CD4-positive, CD25-positive, alpha-beta regulatory T cell (primary cell): ENCODE data around the gene SPATC1L. TPM values are rescaled to one million over a fixed set of nuclear protein-coding genes. Genes with fewer than 3 reads are reported as not detected.
"Not testable (repeated sequence)": the region's sequence is repeated elsewhere in the genome, so short reads cannot be mapped to it uniquely, and the experiment has no call there.

Experiments used
- ATAC-seq, 2 donors: fragments of 150-1000 bp; cut with Tn5 transposase; one replicate each; pipeline ENCODE4 v1.10.0; 2021; ENCODE audit warnings: low read depth in 2 of 2, moderate number of reproducible peaks in 2 of 2, moderate library complexity in 1 of 2
- DNase-seq, 3 donors: peaks; one replicate each; pipeline versions ENCODE4 v3.0.0 to v3.0.0-alpha.2; 2012 to 2022; ENCODE audit warnings: mixed read lengths in 1 of 3
- H3K27ac ChIP-seq: one replicate; pipeline ENCODE4 v1.7.0; 2013; ENCODE audit warnings: mild to moderate bottlenecking, low read length; ENCODE audit not compliant: insufficient read depth, poor library complexity, severe bottlenecking
- H3K27me3 ChIP-seq: one replicate; pipeline ENCODE4 v1.7.0; 2013; ENCODE audit warnings: low read length; ENCODE audit not compliant: control insufficient read depth, insufficient read depth
- H3K36me3 ChIP-seq: one replicate; pipeline ENCODE4 v1.7.0; 2013; ENCODE audit warnings: mild to moderate bottlenecking, low read length, moderate library complexity; ENCODE audit not compliant: control insufficient read depth, insufficient read depth
- H3K4me1 ChIP-seq: 2 replicates; pipeline ENCODE4 v1.7.0; 2013; ENCODE audit warnings: mild to moderate bottlenecking, low read length; ENCODE audit not compliant: insufficient read depth, control insufficient read depth, poor library complexity, severe bottlenecking
- H3K4me3 ChIP-seq: one replicate; pipeline ENCODE4 v1.7.0; 2013; ENCODE audit warnings: low read depth, mild to moderate bottlenecking, low read length, moderate library complexity
- H3K9me3 ChIP-seq, 2 experiments: 1 replicate in 1 of 2; 2 replicates in 1 of 2; pipeline ENCODE4 v1.7.0; 2013; ENCODE audit warnings: low read length in 2 of 2, mild to moderate bottlenecking in 1 of 2, moderate library complexity in 1 of 2; ENCODE audit not compliant: control insufficient read depth in 2 of 2
- H3K27ac Mint-ChIP-seq, 3 donors: one replicate each; pipeline ENCODE4 v1.8.0; 2020 to 2022; ENCODE audit warnings: mild to moderate bottlenecking in 3 of 3, mixed read lengths in 3 of 3, moderate library complexity in 2 of 3
- H3K27me3 Mint-ChIP-seq: one replicate; pipeline ENCODE4 v1.8.0; 2022; ENCODE audit warnings: mild to moderate bottlenecking, mixed read lengths
- H3K36me3 Mint-ChIP-seq: one replicate; pipeline ENCODE4 v1.8.0; 2020; ENCODE audit warnings: mixed read lengths
- H3K4me1 Mint-ChIP-seq, 4 donors: one replicate each; pipeline ENCODE4 v1.8.0; 2020 to 2022; ENCODE audit warnings: mixed read lengths in 4 of 4, mild to moderate bottlenecking in 1 of 4
- H3K4me3 Mint-ChIP-seq, 4 donors: one replicate each; pipeline ENCODE4 v1.8.0; 2020 to 2022; ENCODE audit warnings: mild to moderate bottlenecking in 4 of 4, mixed read lengths in 4 of 4, moderate library complexity in 3 of 4
- H3K9me3 Mint-ChIP-seq, 7 donors: one replicate each; pipeline ENCODE4 v1.8.0; 2020 to 2022; ENCODE audit warnings: mixed read lengths in 7 of 7, mild to moderate bottlenecking in 3 of 7, moderate library complexity in 2 of 7
- polyA plus RNA-seq, 4 donors: library from polyadenylated mRNA; unstranded; fragments of 300-500 nt; fragmentation: Illumina TruSeq; gene quantifications; one replicate each; pipeline ENCODE4 v1.2.3, GENCODE V29; 2021
- total RNA-seq: library from RNA; stranded (reverse); gene quantifications from one replicate; pipeline ENCODE4 v1.2.3, GENCODE V29; 2022

The SPATC1L gene
- total and polyA plus RNA-seq, 5 donors from 2014 or later = 1.7 to 9.2 (median 6.0) TPM

DNA sequence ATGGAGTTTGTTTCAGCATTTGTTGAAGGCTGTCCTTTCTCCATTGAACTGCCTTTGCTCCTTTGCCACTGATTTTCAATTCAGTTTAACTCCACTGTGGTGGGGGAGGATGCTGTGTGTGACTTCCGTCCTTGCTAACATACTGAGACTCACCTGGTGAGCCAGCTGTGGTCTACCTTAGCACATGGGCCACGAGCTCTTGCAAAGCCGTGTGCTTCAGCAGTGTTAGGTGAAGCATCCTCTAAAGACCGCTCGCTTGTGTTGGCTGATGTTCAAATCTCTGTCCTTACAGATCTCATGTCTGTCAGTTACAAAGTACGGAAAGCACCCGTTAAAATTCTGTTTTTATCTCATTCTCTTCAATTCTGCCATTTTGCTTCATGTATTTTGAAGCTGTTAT lies 3.6 kb upstream of the SPATC1L start:
- Histone ChIP-seq H3K4me1 (peaks cover 10% of the 10 kb centered on the region), H3K4me3 (no peak overlapping the region), H3K27ac (no peak overlapping the region), H3K27me3 (no peaks in the 10 kb centered on the region), H3K9me3 (no peaks in the 10 kb centered on the region), H3K36me3 (no peaks in the 10 kb centered on the region)
- H3K9me3 Mint-ChIP-seq = no peaks in the 10 kb centered on the region
- H3K27ac Mint-ChIP-seq = no peak overlapping the region
- ATAC-seq (no peak), DNase-seq (no peak)
- H3K27me3 Mint-ChIP-seq = no peaks in the 10 kb centered on the region
- H3K36me3 Mint-ChIP-seq = no peaks in the 10 kb centered on the region
- H3K4me3 Mint-ChIP-seq = peak overlapping the region in 1 of 4 donors; percentile 41
- H3K4me1 Mint-ChIP-seq = peaks cover 0 to 13% (median 5%) of the 10 kb centered on the region in 4 donors

DNA sequence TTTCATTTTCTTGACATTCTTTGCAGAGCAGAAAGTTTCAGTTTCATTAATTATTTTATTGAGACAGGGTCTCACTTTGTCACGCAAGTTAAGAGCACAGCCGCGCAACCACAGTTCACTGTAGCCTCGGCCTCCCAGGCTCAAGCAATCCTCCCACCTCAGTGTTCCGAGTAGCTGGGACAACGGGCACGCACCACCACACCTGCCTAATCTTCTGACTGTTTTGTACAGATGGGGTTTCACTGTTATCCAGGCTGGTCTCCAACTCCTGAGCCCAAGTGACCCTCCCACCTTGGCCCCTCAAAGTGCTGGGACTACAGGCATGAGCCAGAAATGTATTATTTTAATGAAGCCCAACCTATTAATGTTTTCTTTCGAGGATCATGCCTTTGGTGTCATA lies 3.0 kb upstream of the SPATC1L start:
- H3K36me3 ChIP-seq = no peaks in the 10 kb centered on the region
- no peaks in the 10 kb centered on the region for H3K27me3 ChIP-seq
- ATAC-seq (no peak), DNase-seq (no peak)
- peaks cover 0 to 15% (median 5%) of the 10 kb centered on the region in 4 donors for H3K4me1 Mint-ChIP-seq
- H3K9me3 ChIP-seq = no peaks in the 10 kb centered on the region
- peaks cover 10% of the 10 kb centered on the region for H3K4me1 ChIP-seq
- peak overlapping the region in 1 of 3 donors; percentile 48 for H3K27ac Mint-ChIP-seq
- H3K27ac ChIP-seq = no peak overlapping the region
- H3K36me3 Mint-ChIP-seq = no peaks in the 10 kb centered on the region
- no peak overlapping the region for H3K4me3 ChIP-seq
- no peaks in the 10 kb centered on the region for H3K27me3 Mint-ChIP-seq
- H3K9me3 Mint-ChIP-seq = no peaks in the 10 kb centered on the region
- no peak overlapping the region for H3K4me3 Mint-ChIP-seq

DNA sequence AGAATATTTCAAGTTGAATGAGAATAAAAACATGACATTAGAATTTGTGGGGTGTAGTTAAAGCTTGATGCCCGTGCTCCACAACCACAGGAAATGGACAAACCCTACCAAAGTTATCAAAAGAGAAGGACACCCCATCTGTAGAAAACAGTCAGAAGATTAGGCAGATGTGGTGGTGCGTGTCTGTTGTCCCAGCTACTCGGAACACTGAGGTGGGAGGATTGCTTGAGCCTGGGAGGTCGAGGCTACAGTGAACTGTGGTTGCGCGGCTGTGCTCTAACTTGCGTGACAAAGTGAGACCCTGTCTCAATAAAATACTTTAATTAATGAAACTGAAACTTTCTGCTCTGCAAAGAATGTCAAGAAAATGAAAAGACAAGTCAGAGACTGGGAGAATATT lies 1.5 kb upstream of the SPATC1L start:
- no peak for ATAC-seq
- Mint-ChIP-seq H3K36me3 (no peaks in the 10 kb centered on the region), H3K27me3 (no peaks in the 10 kb centered on the region), H3K4me1 (peaks cover 0 to 15% (median 5%) of the 10 kb centered on the region in 4 donors), H3K27ac (peak overlapping the region in 1 of 3 donors; percentile 88), H3K4me3 (peak overlapping the region; percentile 46 to 90 (median 78)), H3K9me3 (no peaks in the 10 kb centered on the region)
- Histone ChIP-seq H3K27me3 (no peaks in the 10 kb centered on the region), H3K4me3 (no peak overlapping the region), H3K9me3 (no peaks in the 10 kb centered on the region), H3K4me1 (peaks cover 10% of the 10 kb centered on the region), H3K27ac (no peak overlapping the region), H3K36me3 (no peaks in the 10 kb centered on the region)
- DNase-seq = no peak

DNA sequence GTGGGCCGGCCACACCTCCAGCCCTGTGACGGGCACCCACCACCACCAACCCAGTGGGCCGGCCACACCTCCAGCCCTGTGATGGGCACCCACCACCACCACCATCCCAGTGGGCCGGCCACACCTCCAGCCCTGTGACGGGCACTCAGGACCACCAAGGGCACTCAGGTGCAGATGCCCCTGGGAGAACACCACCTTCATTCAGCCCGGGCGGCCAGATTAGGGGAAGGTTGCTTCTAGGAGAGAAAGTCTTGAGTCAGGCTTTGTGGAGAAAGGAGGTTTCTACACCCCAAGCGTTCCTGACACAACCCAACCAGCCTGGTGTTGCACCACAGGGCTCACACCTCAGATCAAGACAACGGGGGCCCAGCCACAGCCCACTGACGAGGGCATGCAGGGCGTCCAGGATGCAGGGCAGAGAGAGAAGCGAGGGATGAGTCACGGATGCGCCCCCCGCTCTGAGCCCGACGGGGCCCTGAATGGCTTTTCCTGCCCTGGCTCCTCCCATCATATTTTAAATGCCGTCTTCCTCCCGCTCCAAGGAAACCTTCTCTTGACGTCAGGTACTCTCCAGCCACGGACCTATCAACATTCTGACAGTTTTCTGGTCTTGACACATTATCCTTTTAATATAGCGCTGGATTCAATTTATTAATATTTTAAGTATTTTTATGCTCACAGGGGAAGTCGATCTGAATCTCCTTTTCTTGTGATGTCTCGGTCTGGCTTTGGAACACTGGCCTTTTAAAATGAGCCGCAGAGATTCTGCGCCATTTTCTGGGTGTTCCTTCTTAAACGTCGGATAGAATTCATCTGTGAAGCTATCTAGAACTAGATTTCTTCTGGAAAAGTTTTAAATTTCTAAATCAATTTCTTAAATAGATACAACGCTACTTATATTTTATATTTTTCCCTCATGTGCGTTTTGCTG lies 631 bp upstream of the SPATC1L start:
- Histone ChIP-seq H3K4me1 (peaks cover 10% of the 10 kb centered on the region), H3K27ac (peak overlapping the region; percentile 86), H3K4me3 (peak overlapping the region; percentile 62), H3K36me3 (no peaks in the 10 kb centered on the region), H3K9me3 (no peaks in the 10 kb centered on the region), H3K27me3 (no peaks in the 10 kb centered on the region)
- ATAC-seq (peak; percentile 66 to 69), DNase-seq (peak; percentile 63 to 77 (median 73))
- Mint-ChIP-seq H3K27ac (peak overlapping the region in 2 of 3 donors; percentile 48 to 88), H3K4me1 (peaks cover 0 to 15% (median 5%) of the 10 kb centered on the region in 4 donors), H3K36me3 (no peaks in the 10 kb centered on the region), H3K27me3 (no peaks in the 10 kb centered on the region), H3K9me3 (no peaks in the 10 kb centered on the region), H3K4me3 (peak overlapping the region; percentile 69 to 90 (median 88))

DNA sequence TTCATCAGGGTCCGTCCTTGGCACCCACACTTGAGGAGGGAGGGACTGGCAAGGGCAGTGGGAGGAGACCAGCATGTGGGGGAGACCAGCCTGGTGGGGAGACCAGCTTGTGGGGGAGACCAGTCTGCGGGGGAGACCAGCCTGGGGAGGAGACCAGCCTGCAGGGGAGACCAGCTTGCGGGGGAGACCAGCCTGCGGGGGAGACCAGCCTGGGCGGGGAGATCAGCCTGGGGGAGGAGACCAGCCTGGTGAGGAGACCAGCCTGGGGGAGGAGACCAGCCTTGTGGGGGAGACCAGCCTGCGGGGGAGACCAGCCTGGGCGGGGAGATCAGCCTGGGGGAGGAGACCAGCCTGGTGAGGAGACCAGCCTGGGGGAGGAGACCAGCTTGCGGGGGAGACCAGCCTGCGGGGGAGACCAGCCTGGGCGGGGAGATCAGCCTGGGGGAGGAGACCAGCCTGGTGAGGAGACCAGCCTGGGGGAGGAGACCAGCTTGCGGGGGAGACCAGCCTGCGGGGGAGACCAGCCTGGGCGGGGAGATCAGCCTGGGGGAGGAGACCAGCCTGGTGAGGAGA lies 836 bp downstream of the SPATC1L start:
- H3K36me3 ChIP-seq, H3K27me3 Mint-ChIP-seq, DNase-seq, H3K4me3 ChIP-seq, H3K36me3 Mint-ChIP-seq, H3K9me3 ChIP-seq, H3K27me3 ChIP-seq, H3K9me3 Mint-ChIP-seq, ATAC-seq, H3K27ac Mint-ChIP-seq: not testable (repeated sequence)
- peaks cover 10% of the 10 kb centered on the region for H3K4me1 ChIP-seq
- peak overlapping the region; percentile 86 for H3K27ac ChIP-seq
- Mint-ChIP-seq H3K4me3 (peak overlapping the region in 2 of 4 donors; percentile 23 to 70), H3K4me1 (peaks cover 0 to 15% (median 5%) of the 10 kb centered on the region in 4 donors)

DNA sequence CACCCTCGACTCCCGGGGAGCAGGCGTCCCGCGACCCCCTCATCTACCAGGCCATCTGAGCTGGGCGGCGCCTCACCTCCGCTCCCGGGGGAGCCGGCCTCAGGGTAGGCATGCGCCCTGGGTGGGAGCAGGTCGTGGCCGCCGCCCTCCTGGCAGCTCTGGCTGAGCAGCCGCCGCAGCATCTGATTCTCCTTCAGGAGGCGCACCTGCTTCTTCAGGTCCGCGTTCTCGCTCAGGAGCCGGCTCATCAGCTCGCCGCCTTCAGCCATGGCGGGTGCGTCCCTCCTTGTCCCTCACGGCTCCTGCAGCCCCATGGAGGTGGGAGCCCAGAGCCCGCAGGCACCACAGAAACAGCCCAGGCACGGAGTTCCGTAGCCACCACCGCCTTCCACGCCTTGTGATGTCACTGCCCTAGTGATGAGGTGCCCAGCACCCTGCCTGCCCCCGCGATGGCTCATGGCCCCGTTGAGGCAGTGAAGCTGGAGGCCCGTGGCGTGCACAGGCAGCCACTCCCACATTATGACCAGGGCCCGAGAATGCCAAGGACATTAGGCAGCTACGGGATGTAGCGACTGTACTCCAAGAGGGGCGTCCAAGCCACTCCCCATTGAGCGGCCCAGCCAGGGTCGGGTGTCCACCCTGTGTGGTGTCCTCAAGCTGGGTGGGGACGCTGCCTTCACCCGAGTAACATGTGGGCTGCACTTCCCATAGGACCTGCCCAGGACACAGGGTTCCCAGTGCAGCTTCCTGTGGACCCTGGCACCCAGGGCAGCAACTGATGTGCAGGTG lies 1.5 kb downstream of the SPATC1L start:
- Histone ChIP-seq H3K4me3 (no peak overlapping the region), H3K27me3 (no peaks in the 10 kb centered on the region), H3K9me3 (no peaks in the 10 kb centered on the region), H3K4me1 (peaks cover 10% of the 10 kb centered on the region), H3K36me3 (no peaks in the 10 kb centered on the region), H3K27ac (no peak overlapping the region)
- Mint-ChIP-seq H3K9me3 (peaks cover 0 to 2% (median 0%) of the 10 kb centered on the region in 7 donors), H3K27ac (no peak overlapping the region), H3K4me1 (peaks cover 0 to 15% (median 4%) of the 10 kb centered on the region in 4 donors), H3K4me3 (peak overlapping the region in 3 of 4 donors; percentile 22 to 70 (median 23)), H3K27me3 (peaks cover under 1% of the 10 kb centered on the region), H3K36me3 (no peaks in the 10 kb centered on the region)
- ATAC-seq (no peak), DNase-seq (no peak)

DNA sequence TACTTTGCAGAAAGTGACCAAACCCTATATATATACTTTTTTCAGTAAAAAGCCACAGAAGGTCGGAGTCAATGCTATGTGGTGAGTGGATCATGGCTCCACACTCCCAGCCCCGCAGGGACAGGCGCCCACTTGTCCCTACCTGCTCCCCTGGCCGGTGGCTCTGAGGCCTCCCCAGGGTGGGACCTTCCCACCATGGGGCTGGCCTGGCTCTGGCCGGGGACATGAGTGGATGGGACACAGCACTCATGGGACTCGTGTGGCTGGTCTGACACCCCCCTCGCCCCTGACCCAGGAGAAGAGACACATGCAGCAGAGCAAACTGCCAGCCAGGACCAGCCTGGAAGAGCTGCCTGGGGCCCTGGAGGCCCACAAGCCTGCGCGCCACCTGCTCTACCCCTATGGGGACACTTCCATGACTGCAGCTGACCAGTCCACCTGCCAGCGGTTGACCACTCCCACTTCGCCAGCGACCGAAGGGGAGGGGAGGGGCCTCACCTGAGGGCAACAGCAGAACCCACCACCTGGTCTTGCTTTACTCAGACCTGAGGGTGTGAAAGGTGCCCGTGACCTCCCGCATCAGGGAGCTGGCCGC lies 2.2 kb downstream of the SPATC1L start:
- H3K4me1 Mint-ChIP-seq = peaks cover 0 to 15% (median 4%) of the 10 kb centered on the region in 4 donors
- DNase-seq = no peak
- H3K9me3 ChIP-seq = no peaks in the 10 kb centered on the region
- no peak overlapping the region for H3K27ac Mint-ChIP-seq
- no peaks in the 10 kb centered on the region for H3K36me3 ChIP-seq
- H3K36me3 Mint-ChIP-seq = no peaks in the 10 kb centered on the region
- H3K4me3 ChIP-seq = no peak overlapping the region
- peaks cover 4% of the 10 kb centered on the region for H3K27me3 Mint-ChIP-seq
- no peak for ATAC-seq
- H3K4me1 ChIP-seq = peaks cover 10% of the 10 kb centered on the region
- peaks cover 0 to 2% (median 0%) of the 10 kb centered on the region in 7 donors for H3K9me3 Mint-ChIP-seq
- no peak overlapping the region for H3K4me3 Mint-ChIP-seq
- H3K27ac ChIP-seq = no peak overlapping the region
- no peaks in the 10 kb centered on the region for H3K27me3 ChIP-seq
